H1 (cell line): Measurements from ENCODE around the gene TBC1D19. TPM values are rescaled to one million over a fixed set of nuclear protein-coding genes. Genes with fewer than 3 reads are reported as not detected.

Experiments used
- CTCF ChIA-PET: fragments of 300-600 bp; sonication (Branson Sonifier 250); formaldehyde crosslinking; loops from one replicate; lab custom pipeline; 2021; ENCODE audit not compliant: partially characterized antibody; lab: Charles Lee
- POLR2A ChIA-PET: fragments of 300-600 bp; sonication (Branson Sonifier 250); formaldehyde crosslinking; loops from one replicate; lab custom pipeline; 2021; ENCODE audit warnings: inconsistent platforms; ENCODE audit not compliant: partially characterized antibody; lab: Charles Lee
- DNase-seq, 2 experiments: peaks; one replicate each; pipeline versions ENCODE4 v3.0.0 to v3.0.0-alpha.2; 2010 to 2022; ENCODE audit warnings: low spot score in 2 of 2, low read depth in 1 of 2, mixed read lengths in 1 of 2
- FAIRE-seq: peaks from 2 replicates; lab custom pipeline; 2011; peaks lifted over from hg19 to GRCh38; lab: Jason Lieb, UNC
- H2AFZ ChIP-seq: 2 replicates; pipeline ENCODE4 v1.8.1; 2012; ENCODE audit warnings: low read length, inconsistent platforms
- H2AK5ac ChIP-seq: 2 replicates; pipeline ENCODE4 v1.6.1; 2013; ENCODE audit warnings: low read depth, low read length
- H2BK120ac ChIP-seq: replicated peaks from 2 replicates; pipeline ENCODE3; 2013; ENCODE audit warnings: low read depth, low read length, inconsistent platforms
- H2BK12ac ChIP-seq: 2 replicates; pipeline ENCODE4 v1.6.1; 2013; ENCODE audit warnings: low read depth, low read length
- H2BK15ac ChIP-seq: 2 replicates; pipeline ENCODE4 v1.6.1; 2013; ENCODE audit warnings: low read length
- H2BK20ac ChIP-seq: 2 replicates; pipeline ENCODE4 v1.6.1; 2013; ENCODE audit warnings: low read length
- H2BK5ac ChIP-seq: 2 replicates; pipeline ENCODE4 v1.6.1; 2013; ENCODE audit warnings: low read depth, low read length
- H3K14ac ChIP-seq: 2 replicates; pipeline ENCODE4 v1.6.1; 2013; ENCODE audit warnings: inconsistent platforms; ENCODE audit not compliant: insufficient read length
- H3K18ac ChIP-seq: 2 replicates; pipeline ENCODE4 v1.6.1; 2013; ENCODE audit warnings: low read length; ENCODE audit errors: extremely low read depth
- H3K23ac ChIP-seq: 2 replicates; pipeline ENCODE4 v1.6.1; 2013; ENCODE audit warnings: inconsistent platforms; ENCODE audit not compliant: insufficient read length
- H3K23me2 ChIP-seq: 2 replicates; pipeline ENCODE4 v1.6.1; 2013; ENCODE audit warnings: low read depth, low read length
- H3K27ac ChIP-seq: 2 replicates; pipeline ENCODE4 v1.6.1; 2011; ENCODE audit warnings: low read depth, low read length, inconsistent platforms
- H3K27me3 ChIP-seq, 4 experiments: replicated peaks in 1 of 4; 1 replicate in 1 of 4; 2 replicates in 3 of 4; pipeline versions ENCODE4 v1.6.1 to v1.8.1; 2011 to 2013; ENCODE audit warnings: low read length in 3 of 4, mild to moderate bottlenecking in 3 of 4, inconsistent platforms in 2 of 4, mixed read lengths in 2 of 4, moderate library complexity in 1 of 4; ENCODE audit not compliant: control insufficient read depth in 3 of 4, insufficient read depth in 3 of 4; ENCODE audit errors: extremely low read depth in 1 of 4
- H3K36me3 ChIP-seq, 4 experiments: 2 replicates each; pipeline versions ENCODE4 v1.6.1 to v1.8.1; 2011 to 2013; ENCODE audit warnings: mild to moderate bottlenecking in 4 of 4, low read length in 3 of 4, moderate library complexity in 2 of 4, control low read depth in 1 of 4, inconsistent platforms in 1 of 4; ENCODE audit not compliant: insufficient read depth in 4 of 4, control insufficient read depth in 2 of 4
- H3K4ac ChIP-seq: replicated peaks from 2 replicates; pipeline ENCODE3; 2013; ENCODE audit warnings: low read length, low read depth, mixed read lengths, inconsistent platforms; ENCODE audit not compliant: insufficient read length
- H3K4me1 ChIP-seq, 4 experiments: replicated peaks in 1 of 4; 1 replicate in 1 of 4; 2 replicates in 3 of 4; pipeline versions ENCODE4 v1.6.1 to v1.8.1; 2011 to 2013; ENCODE audit warnings: low read length in 3 of 4, inconsistent platforms in 2 of 4, mixed read lengths in 1 of 4; ENCODE audit not compliant: insufficient read depth in 4 of 4, control insufficient read depth in 3 of 4
- H3K4me2 ChIP-seq, 2 experiments: 2 replicates each; pipeline versions ENCODE4 v1.6.1 to v1.8.1; 2011 to 2013; ENCODE audit warnings: low read depth in 2 of 2, low read length in 2 of 2, control low read depth in 1 of 2, inconsistent platforms in 1 of 2, mild to moderate bottlenecking in 1 of 2; ENCODE audit not compliant: insufficient read depth in 1 of 2
- H3K4me3 ChIP-seq, 4 experiments: fragments of 200-600, 300-600 bp in 1 of 4; sonication (generic), shearing (Covaris generic), sonication (Bioruptor Twin) in 1 of 4; 2 replicates each; pipeline versions ENCODE4 v1.5.1 to v1.8.1; 2011 to 2016; ENCODE audit warnings: low read length in 4 of 4, low read depth in 3 of 4, control low read depth in 2 of 4, inconsistent platforms in 2 of 4, mild to moderate bottlenecking in 2 of 4, mixed read lengths in 1 of 4, moderate library complexity in 1 of 4; ENCODE audit not compliant: insufficient read depth in 2 of 4; ENCODE audit errors: extremely low read depth in 1 of 4
- H3K56ac ChIP-seq: replicated peaks from 2 replicates; pipeline ENCODE3; 2013; ENCODE audit warnings: low read depth, mild to moderate bottlenecking, mixed read lengths, low read length, inconsistent platforms; ENCODE audit not compliant: insufficient read length
- H3K79me1 ChIP-seq: 2 replicates; pipeline ENCODE4 v1.6.1; 2013; ENCODE audit warnings: low read depth, low read length, control low read depth
- H3K79me2 ChIP-seq, 2 experiments: 2 replicates each; pipeline versions ENCODE4 v1.6.1 to v1.8.1; 2012 to 2013; ENCODE audit warnings: low read length in 2 of 2, mild to moderate bottlenecking in 2 of 2, inconsistent platforms in 1 of 2; ENCODE audit not compliant: insufficient read depth in 2 of 2, control insufficient read depth in 1 of 2
- H3K9ac ChIP-seq, 4 experiments: replicated peaks in 1 of 4; 1 replicate in 1 of 4; 2 replicates in 3 of 4; pipeline versions ENCODE4 v1.6.1 to v1.8.1; 2011 to 2013; ENCODE audit warnings: low read depth in 3 of 4, low read length in 3 of 4, control low read depth in 2 of 4, mild to moderate bottlenecking in 2 of 4, moderate library complexity in 2 of 4, inconsistent platforms in 1 of 4; ENCODE audit errors: extremely low read depth in 1 of 4
- H3K9me3 ChIP-seq, 2 experiments: 2 replicates each; pipeline versions ENCODE4 v1.6.1 to v1.8.1; 2012 to 2013; ENCODE audit warnings: mild to moderate bottlenecking in 2 of 2, moderate library complexity in 2 of 2, control low read depth in 1 of 2, inconsistent platforms in 1 of 2, low read depth in 1 of 2, low read length in 1 of 2, mixed read lengths in 1 of 2; ENCODE audit not compliant: insufficient read depth in 2 of 2
- H4K20me1 ChIP-seq, 2 experiments: replicated peaks in 1 of 2; 2 replicates each; pipeline versions ENCODE3 to v1.8.1; 2011 to 2013; ENCODE audit warnings: inconsistent platforms in 2 of 2, low read length in 2 of 2, mild to moderate bottlenecking in 1 of 2; ENCODE audit not compliant: insufficient read depth in 2 of 2, control insufficient read depth in 1 of 2
- H4K5ac ChIP-seq: 2 replicates; pipeline ENCODE4 v1.6.1; 2013; ENCODE audit warnings: low read length, low read depth, mixed read lengths, inconsistent platforms; ENCODE audit not compliant: insufficient read length
- H4K8ac ChIP-seq: 2 replicates; pipeline ENCODE4 v1.8.0; 2013; ENCODE audit warnings: mild to moderate bottlenecking, moderate library complexity, low read length, inconsistent platforms; ENCODE audit not compliant: insufficient read depth; ENCODE audit errors: extremely low read depth
- H4K91ac ChIP-seq: replicated peaks from 2 replicates; pipeline ENCODE3; 2013; ENCODE audit warnings: low read length, mixed read lengths, inconsistent platforms; ENCODE audit not compliant: insufficient read length
- USF2 ChIP-seq: IDR thresholded peaks from 2 replicates; pipeline ENCODE4 v1.6.1; 2011; ENCODE audit warnings: low read length, improper control_type of control experiment
- WGBS, 2 experiments: shearing (Covaris generic) in 1 of 2; methylation state at CpG; one replicate each; pipeline versions ENCODE4 v1.1.6 to v1.1.7; 2013 to 2015; ENCODE audit warnings: low lambda C conversion rate in 2 of 2, mixed read lengths in 2 of 2, inconsistent platforms in 1 of 2, low coverage in 1 of 2, missing lambda C conversion rate in 1 of 2; ENCODE audit not compliant: insufficient replicate concordance in 2 of 2, insufficient coverage in 1 of 2, insufficient read length in 1 of 2; ENCODE audit errors: extremely low coverage in 1 of 2, missing lambda C conversion rate in 1 of 2; 5-methylcytosine and 5-hydroxymethylcytosine counted together
- polyA plus RNA-seq, 7 experiments: library from polyadenylated mRNA; depleted of rRNA in 3 of 7; stranded (reverse) in 5 of 7; unstranded in 2 of 7; fragments of >200 nt in 5 of 7; fragments of 200-250 nt in 2 of 7; gene quantifications; 1 replicate in 5 of 7; 2 replicates in 1 of 7; 4 replicates in 1 of 7; pipeline versions ENCODE4 v1.2.1 to v1.2.3, GENCODE V29; 2011 to 2013; ENCODE audit warnings: missing spikeins in 2 of 7, mixed read lengths in 2 of 7
- total RNA-seq: library from RNA; stranded (reverse); fragmentation: NEBNext Ultra II Directional; extraction: Animal tissue kit (Norgen Biotek cat#: 25700); gene quantifications from 2 replicates; pipeline ENCODE4 v1.2.1, GENCODE V29; 2021

Gene TBC1D19
- total and polyA plus RNA-seq, 2 of the 8 experiments (the other 6 are each of a cell fraction or from before 2014, with no cell fraction given), result 1.9 to 3.5 TPM

GRCh38 chr4:26786916-26787315 lies 203.0 kb downstream of the TBC1D19 start:
- Histone ChIP-seq H3K4me2 (no peak overlapping the region), H3K18ac (no peak overlapping the region), H2BK5ac (no peak overlapping the region), H3K4ac (no peak overlapping the region), H3K4me3 (no peak overlapping the region), H3K56ac (no peak overlapping the region), H3K23ac (no peak overlapping the region), H3K4me1 (peaks cover 0 to 3% (median 0%) of the 10 kb centered on the region in 4 experiments; a peak in 3 of 7 replicates), H2BK12ac (no peak overlapping the region), H3K9me3 (no peaks in the 10 kb centered on the region), H4K8ac (no peak overlapping the region), H4K91ac (no peak overlapping the region), H3K36me3 (no peaks in the 10 kb centered on the region), H3K79me2 (no peaks in the 10 kb centered on the region), H2AFZ (no peak overlapping the region), H3K9ac (no peak overlapping the region), H4K5ac (no peak overlapping the region), H3K27me3 (no peaks in the 10 kb centered on the region), H3K79me1 (no peaks in the 10 kb centered on the region), H2AK5ac (no peak overlapping the region), H2BK120ac (no peak overlapping the region), H2BK15ac (no peak overlapping the region), H4K20me1 (no peaks in the 10 kb centered on the region), H3K14ac (no peak overlapping the region), H2BK20ac (no peak overlapping the region), H3K23me2 (no peaks in the 10 kb centered on the region), H3K27ac (no peak overlapping the region)
- 100% methylated on average over 3 of the region's 3 CpGs; no CpG with 5 or more reads in 1 of the 2 experiments for WGBS, 2 experiments
- ChIA-PET POLR2A (interaction anchor here (0.6 kb wide), 1 partner anchor 552 kb away, joined by 3 read pairs; no protein-coding TSS in a partner anchor), CTCF (interaction anchor here (0.6 to 2.7 kb wide), 9 partner anchors 21 to 531 kb away, joined by 3 to 15 read pairs (median 3); no protein-coding TSS in a partner anchor)
- DNase-seq (no peak), FAIRE-seq (no peak)
- TF ChIP-seq USF2, result no peak
